ENCODE results near the gene KLHL40.
A peak's percentile ranks its signal among the peaks of the same experiment; 100 is the strongest.

The KLHL40 gene

DNA sequence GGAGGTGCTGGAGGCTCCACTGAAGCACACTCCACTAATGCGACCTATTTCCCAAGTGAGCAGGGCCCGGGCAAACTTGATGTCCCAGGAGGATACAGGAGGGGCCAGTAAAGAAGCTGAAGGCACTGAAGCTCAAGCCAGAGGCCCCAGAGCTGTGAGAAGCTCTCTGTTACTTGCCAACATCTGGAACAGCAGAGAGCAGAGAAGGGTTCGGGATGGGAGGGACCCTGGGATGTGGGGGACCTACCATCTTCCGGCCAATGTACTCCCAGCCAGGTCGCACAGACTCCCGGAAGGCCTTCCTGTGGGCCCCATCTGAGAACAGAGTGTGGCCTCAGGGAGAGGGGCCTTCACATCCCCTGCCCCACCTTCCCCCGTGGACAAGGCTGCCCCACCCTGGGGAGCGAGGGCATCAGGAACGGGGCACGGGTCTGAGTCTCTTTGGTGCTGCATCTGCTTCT, 14.2 kb downstream of the KLHL40 start:
- no peaks in the 10 kb centered on the region for H3K27me3 ChIP-seq (ENCODE audit: insufficient read depth, low read length, poor library complexity)
- TF ChIP-seq EZH2 (IDR thresholded peaks at IDR 0.05; ENCODE audit: borderline replicate concordance, low read depth, low read length, severe bottlenecking): no peak
- TF ChIP-seq, protein P1, sequence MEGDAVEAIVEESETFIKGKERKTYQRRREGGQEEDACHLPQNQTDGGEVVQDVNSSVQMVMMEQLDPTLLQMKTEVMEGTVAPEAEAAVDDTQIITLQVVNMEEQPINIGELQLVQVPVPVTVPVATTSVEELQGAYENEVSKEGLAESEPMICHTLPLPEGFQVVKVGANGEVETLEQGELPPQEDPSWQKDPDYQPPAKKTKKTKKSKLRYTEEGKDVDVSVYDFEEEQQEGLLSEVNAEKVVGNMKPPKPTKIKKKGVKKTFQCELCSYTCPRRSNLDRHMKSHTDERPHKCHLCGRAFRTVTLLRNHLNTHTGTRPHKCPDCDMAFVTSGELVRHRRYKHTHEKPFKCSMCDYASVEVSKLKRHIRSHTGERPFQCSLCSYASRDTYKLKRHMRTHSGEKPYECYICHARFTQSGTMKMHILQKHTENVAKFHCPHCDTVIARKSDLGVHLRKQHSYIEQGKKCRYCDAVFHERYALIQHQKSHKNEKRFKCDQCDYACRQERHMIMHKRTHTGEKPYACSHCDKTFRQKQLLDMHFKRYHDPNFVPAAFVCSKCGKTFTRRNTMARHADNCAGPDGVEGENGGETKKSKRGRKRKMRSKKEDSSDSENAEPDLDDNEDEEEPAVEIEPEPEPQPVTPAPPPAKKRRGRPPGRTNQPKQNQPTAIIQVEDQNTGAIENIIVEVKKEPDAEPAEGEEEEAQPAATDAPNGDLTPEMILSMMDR (IDR thresholded peaks at IDR 0.05; ENCODE audit: borderline replicate concordance, extremely low read depth, low read length, poor library complexity, severe bottlenecking): no peak
- H3K27ac ChIP-seq (ENCODE audit: low read length): no peak overlapping the region
- no peak overlapping the region for H3K4me2 ChIP-seq (ENCODE audit: insufficient read depth, low read length)
- DNase-seq (no peak), ATAC-seq (ENCODE audit: insufficient read depth, low read depth) (no peak)
- H3K9ac ChIP-seq (ENCODE audit: low read depth, low read length): no peak overlapping the region
- H3K36me3 ChIP-seq (ENCODE audit: insufficient read depth, low read length): no peaks in the 10 kb centered on the region
- no peak overlapping the region for H2AFZ ChIP-seq (ENCODE audit: low read depth, low read length)
- peaks cover 23% of the 10 kb centered on the region for H4K20me1 ChIP-seq (ENCODE audit: insufficient read depth, low read length)
- no peaks in the 10 kb centered on the region for H3K4me1 ChIP-seq (ENCODE audit: insufficient read depth, low read length)
- no peaks in the 10 kb centered on the region for H3K79me2 ChIP-seq (ENCODE audit: insufficient read depth, low read length)
- H3K9me3 ChIP-seq (ENCODE audit: insufficient read depth, low read length, severe bottlenecking): no peaks in the 10 kb centered on the region
- H3K4me3 ChIP-seq (ENCODE audit: low read depth in 1 of 2, low read length in 2 of 2): no peak overlapping the region

DNA sequence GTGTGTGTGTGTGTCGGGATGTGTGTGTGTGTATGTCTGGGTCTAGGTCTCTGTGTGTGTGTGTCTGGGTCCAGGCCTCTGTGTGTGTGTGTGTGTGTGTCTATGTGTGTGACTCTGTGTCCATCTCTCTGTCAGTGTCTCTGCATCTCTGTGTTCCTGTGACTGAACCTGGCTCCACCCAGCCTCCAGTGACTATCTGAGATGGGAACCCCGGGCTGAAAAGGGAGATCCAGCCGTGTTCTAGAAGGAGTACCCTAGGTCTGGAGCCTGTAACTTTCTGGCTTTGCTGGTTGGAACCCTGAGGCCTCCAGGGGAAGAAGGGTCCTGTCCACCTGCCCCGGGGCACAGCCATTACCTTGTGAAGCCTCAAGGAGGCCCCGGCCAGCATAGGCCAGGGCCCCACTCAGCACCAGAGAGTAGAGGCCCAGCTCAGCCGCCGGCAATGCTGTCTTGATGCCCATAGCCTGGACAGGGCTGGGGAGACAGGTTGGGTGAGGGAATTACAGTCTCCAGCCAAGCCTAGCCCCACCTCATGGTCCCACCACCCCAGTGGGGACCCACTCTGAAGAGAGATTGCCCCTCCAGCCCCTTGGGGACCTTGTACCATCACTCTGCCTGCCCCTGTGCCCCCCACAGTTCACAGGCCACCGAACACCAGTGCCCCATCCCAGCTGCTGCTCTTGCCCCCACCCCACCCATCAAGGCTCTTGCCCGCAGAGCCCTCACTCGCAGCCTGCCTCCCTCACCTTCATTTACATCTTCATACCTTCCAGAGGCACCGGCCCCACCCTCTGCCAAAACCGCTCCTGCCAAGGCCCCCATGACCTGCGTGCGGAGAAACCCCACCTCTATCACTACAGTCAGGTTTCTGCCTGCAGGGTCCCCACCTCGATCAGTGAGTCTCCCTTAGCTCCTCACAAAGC, 15.3 kb downstream of the KLHL40 start:
- no peaks in the 10 kb centered on the region for H3K27me3 ChIP-seq (ENCODE audit: insufficient read depth, low read length, poor library complexity)
- DNase-seq (no peak), ATAC-seq (ENCODE audit: insufficient read depth, low read depth) (no peak)
- no peak overlapping the region for H3K4me3 ChIP-seq (ENCODE audit: low read depth in 1 of 2, low read length in 2 of 2)
- H2AFZ ChIP-seq (ENCODE audit: low read depth, low read length): no peak overlapping the region
- no peaks in the 10 kb centered on the region for H3K36me3 ChIP-seq (ENCODE audit: insufficient read depth, low read length)
- peaks cover 23% of the 10 kb centered on the region for H4K20me1 ChIP-seq (ENCODE audit: insufficient read depth, low read length)
- no peak for TF ChIP-seq EZH2 (IDR thresholded peaks at IDR 0.05; ENCODE audit: borderline replicate concordance, low read depth, low read length, severe bottlenecking)
- TF ChIP-seq, protein P1 (IDR thresholded peaks at IDR 0.05; ENCODE audit: borderline replicate concordance, extremely low read depth, low read length, poor library complexity, severe bottlenecking): no peak
- no peaks in the 10 kb centered on the region for H3K9me3 ChIP-seq (ENCODE audit: insufficient read depth, low read length, severe bottlenecking)
- no peaks in the 10 kb centered on the region for H3K79me2 ChIP-seq (ENCODE audit: insufficient read depth, low read length)
- no peak overlapping the region for H3K4me2 ChIP-seq (ENCODE audit: insufficient read depth, low read length)
- H3K4me1 ChIP-seq (ENCODE audit: insufficient read depth, low read length): no peaks in the 10 kb centered on the region
- no peak overlapping the region for H3K9ac ChIP-seq (ENCODE audit: low read depth, low read length)
- no peak overlapping the region for H3K27ac ChIP-seq (ENCODE audit: low read length)

DNA sequence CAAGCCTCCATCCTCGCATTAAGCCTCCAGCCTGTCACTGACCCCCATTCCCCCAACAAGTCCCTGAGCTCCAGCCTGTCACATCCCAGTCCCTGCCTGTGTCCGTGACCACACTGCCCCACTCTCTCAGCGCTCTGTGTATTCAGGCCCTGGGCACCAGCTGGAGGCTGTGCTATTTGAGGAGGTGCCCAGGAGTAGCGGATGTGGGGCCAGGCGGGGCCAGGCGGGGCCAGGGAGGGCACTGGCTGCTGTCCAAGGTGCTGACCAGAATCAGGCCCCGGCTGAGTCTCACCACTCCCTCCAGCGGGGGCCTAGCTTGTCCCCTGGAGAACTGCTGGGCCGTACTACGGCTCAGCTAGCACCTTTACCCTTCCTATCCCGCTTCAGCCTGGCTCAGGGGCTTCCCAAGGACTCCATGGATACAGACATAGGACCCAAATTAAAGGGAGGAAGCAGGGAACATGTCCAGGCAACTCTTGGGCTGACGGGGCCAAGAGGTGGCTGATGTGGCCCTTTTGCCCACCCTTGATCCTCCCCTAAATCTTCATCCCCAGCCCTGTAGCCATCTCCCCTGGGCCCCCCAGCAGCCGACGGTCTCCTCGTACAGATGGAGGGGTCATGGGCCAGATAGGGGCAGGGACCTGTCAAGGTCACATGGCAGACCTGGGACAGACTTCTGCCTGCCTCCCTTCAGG, 16.2 kb downstream of the KLHL40 start:
- Histone ChIP-seq H3K27ac (ENCODE audit: low read length) (no peak overlapping the region), H3K4me2 (ENCODE audit: insufficient read depth, low read length) (no peak overlapping the region), H3K4me3 (ENCODE audit: low read depth in 1 of 2, low read length in 2 of 2) (no peak overlapping the region), H2AFZ (ENCODE audit: low read depth, low read length) (no peak overlapping the region), H3K79me2 (ENCODE audit: insufficient read depth, low read length) (no peaks in the 10 kb centered on the region), H3K9ac (ENCODE audit: low read depth, low read length) (no peak overlapping the region), H3K36me3 (ENCODE audit: insufficient read depth, low read length) (no peaks in the 10 kb centered on the region), H3K4me1 (ENCODE audit: insufficient read depth, low read length) (no peaks in the 10 kb centered on the region), H3K27me3 (ENCODE audit: insufficient read depth, low read length, poor library complexity) (peaks cover 3% of the 10 kb centered on the region), H3K9me3 (ENCODE audit: insufficient read depth, low read length, severe bottlenecking) (no peaks in the 10 kb centered on the region), H4K20me1 (ENCODE audit: insufficient read depth, low read length) (peaks cover 23% of the 10 kb centered on the region)
- ATAC-seq (ENCODE audit: insufficient read depth, low read depth) (peak; percentile 98), DNase-seq (peak; percentile 76)
- no peak for TF ChIP-seq EZH2 (IDR thresholded peaks at IDR 0.05; ENCODE audit: borderline replicate concordance, low read depth, low read length, severe bottlenecking)
- TF ChIP-seq, protein P1 (IDR thresholded peaks at IDR 0.05; ENCODE audit: borderline replicate concordance, extremely low read depth, low read length, poor library complexity, severe bottlenecking): no peak

Data from DND-41 (cell line).